HG03342 (cell line): ENCODE results near the gene SAMD10.
A peak's percentile ranks its signal among the peaks of the same experiment; 100 is the strongest.

Experiments used
- ATAC-seq: cut with Tn5 transposase; IDR thresholded peaks from one replicate; pipeline ENCODE4 v1.9.1; 2021; ENCODE audit warnings: mild to moderate bottlenecking, moderate library complexity; ENCODE audit not compliant: unreplicated experiment

The SAMD10 gene

GRCh38 chr20:63957690-63958441 is 21.6 kb downstream of the SAMD10 start:
- ATAC-seq = no peak

GRCh38 chr20:63957004-63957689 is 22.3 kb downstream of the SAMD10 start:
- ATAC-seq = peak; percentile 30

- ATAC-seq = no peak
Observed at GRCh38 chr20:63956664-63957003, 22.8 kb downstream of the SAMD10 start.

GRCh38 chr20:63955827-63956663 is 23.4 kb downstream of the SAMD10 start, which contains the start of gene UCKL1:
UCKL1 (minus strand) TSS chr20:63956416; CDS start chr20:63956372, 44 bp downstream.
- peak; percentile 62 for ATAC-seq

GRCh38 chr20:63955281-63955826 is 24.1 kb downstream of the SAMD10 start:
- ATAC-seq = peak; percentile 21

- ATAC-seq = no peak
Observed at GRCh38 chr20:63953764-63954429, 25.5 kb downstream of the SAMD10 start.

GRCh38 chr20:63952769-63953168 is 26.7 kb downstream of the SAMD10 start:
- ATAC-seq = no peak

GRCh38 chr20:63952210-63952535 is 27.3 kb downstream of the SAMD10 start:
- ATAC-seq = no peak

GRCh38 chr20:63951398-63952209 is 27.8 kb downstream of the SAMD10 start:
- ATAC-seq = no peak

- ATAC-seq = no peak
Observed at GRCh38 chr20:63950701-63951397, 28.6 kb downstream of the SAMD10 start.

- no peak for ATAC-seq
Observed at GRCh38 chr20:63947638-63948456, 31.6 kb downstream of the SAMD10 start.

GRCh38 chr20:63946986-63947637 is 32.3 kb downstream of the SAMD10 start:
- no peak for ATAC-seq

- no peak for ATAC-seq
Observed at GRCh38 chr20:63945921-63946920, 33.2 kb downstream of the SAMD10 start.

GRCh38 chr20:63945031-63945658 is 34.3 kb downstream of the SAMD10 start:
- ATAC-seq = no peak

GRCh38 chr20:63944078-63944941 is 35.1 kb downstream of the SAMD10 start:
- ATAC-seq = no peak

GRCh38 chr20:63943808-63944077 is 35.7 kb downstream of the SAMD10 start:
- ATAC-seq = no peak
